HuH-7.5 (cell line): ENCODE results near the gene HSF2BP.
"Not testable (repeated sequence)": the region's sequence is repeated elsewhere in the genome, so short reads cannot be mapped to it uniquely, and the experiment has no call there.

Source experiments
- DNase-seq: peaks from one replicate; pipeline ENCODE4 v3.0.0; 2011; ENCODE audit warnings: low spot score

HSF2BP gene

DNA sequence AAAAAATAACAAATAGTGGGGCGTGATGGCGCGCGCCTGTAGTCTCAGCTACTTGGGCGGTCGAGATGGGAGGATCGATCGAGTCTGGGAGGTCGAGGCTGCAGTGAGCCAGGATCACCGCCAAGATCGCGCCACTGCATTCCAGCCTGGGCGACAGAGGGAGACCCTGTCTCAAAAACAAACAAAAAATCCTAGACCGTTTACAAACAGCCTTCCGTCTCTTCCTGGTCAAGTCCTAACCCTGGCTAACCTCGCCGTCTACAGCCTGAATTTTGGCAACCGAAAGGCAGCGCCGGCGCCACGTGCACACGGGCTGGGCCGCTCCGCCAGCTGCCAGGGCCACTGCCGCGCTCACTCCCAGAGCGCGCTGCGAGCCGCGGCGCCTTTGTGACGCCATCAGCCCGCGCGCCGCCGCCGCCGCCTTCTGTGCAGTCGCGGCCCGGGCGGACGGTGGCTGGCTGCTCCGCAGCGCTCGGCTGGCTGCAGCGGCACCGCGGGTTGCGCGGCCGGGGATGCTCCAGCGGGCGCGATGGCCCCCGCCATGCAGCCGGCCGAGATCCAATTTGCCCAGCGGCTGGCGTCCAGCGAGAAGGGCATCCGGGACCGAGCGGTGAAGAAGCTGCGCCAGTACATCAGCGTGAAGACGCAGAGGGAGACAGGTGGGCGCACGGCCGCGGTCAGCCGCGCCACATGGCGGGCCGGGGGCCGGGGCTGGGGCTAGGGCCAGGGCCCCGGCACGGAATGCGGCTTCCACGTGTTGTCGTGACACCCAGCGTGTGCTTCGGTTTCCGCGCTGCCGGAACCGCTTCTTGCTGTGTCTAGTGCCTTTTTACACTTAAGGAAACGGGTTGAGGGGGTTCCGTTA, at the start of gene HSF2BP, which contains the start of gene RRP1B:
HSF2BP (minus strand) TSS at position 353 of the 865 bp plus-strand sequence. CDS start 1,392 bp downstream, outside the sequence.
RRP1B (plus strand) TSS at position 425 of the 865 bp plus-strand sequence; CDS start at position 530, 105 bp downstream.
- DNase-seq = peak; percentile 78

DNA sequence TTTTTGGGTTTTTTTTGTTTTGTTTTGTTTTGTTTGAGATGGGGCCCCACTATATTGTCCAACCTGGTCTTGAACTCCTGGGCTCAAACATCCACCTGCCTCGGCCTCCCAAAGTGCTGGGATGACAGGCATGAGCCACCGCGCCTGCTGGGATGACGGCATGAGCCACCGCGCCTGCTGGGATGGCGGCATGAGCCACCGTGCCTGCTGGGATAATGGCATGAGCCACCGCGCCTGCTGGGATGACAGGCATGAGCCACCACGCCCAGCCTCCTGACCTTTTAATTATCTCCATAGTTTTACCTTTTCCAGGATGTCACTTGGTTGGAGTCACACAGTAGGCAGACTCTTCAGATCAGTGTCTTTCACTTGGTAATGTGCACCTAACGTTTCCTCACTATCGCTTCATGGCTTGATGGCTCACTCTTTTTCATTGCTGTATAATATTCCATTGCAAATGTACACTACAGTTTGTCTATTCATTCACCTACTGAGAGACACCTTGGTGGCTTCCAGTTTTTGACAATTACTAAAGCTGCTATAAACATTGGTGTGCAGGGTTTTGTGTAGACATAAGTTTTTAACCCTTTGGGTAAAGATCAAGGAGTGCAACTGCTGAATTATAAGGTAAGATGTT, 49.6 kb upstream of the HSF2BP start:
- DNase-seq = no peak

DNA sequence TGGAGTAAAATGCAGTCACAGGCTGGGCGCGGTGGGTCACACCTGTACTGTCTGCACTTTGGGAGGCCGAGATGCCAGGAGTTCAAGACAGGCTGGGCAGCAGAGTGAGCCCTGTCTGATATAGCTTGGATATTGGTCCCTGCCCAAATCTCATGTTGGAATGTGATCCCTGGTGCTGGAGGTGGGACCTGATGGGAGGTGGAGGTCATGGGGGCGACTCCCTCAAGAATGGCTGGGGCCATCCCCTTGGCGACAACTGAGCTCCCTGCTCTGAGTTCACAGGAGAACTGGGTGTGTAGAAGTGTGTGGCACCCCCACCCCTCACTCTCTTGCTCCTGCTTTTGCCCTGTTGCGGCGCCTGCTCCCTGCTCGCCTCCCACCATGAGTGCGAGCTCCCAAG, 48.2 kb upstream of the HSF2BP start:
- DNase-seq = no peak

DNA sequence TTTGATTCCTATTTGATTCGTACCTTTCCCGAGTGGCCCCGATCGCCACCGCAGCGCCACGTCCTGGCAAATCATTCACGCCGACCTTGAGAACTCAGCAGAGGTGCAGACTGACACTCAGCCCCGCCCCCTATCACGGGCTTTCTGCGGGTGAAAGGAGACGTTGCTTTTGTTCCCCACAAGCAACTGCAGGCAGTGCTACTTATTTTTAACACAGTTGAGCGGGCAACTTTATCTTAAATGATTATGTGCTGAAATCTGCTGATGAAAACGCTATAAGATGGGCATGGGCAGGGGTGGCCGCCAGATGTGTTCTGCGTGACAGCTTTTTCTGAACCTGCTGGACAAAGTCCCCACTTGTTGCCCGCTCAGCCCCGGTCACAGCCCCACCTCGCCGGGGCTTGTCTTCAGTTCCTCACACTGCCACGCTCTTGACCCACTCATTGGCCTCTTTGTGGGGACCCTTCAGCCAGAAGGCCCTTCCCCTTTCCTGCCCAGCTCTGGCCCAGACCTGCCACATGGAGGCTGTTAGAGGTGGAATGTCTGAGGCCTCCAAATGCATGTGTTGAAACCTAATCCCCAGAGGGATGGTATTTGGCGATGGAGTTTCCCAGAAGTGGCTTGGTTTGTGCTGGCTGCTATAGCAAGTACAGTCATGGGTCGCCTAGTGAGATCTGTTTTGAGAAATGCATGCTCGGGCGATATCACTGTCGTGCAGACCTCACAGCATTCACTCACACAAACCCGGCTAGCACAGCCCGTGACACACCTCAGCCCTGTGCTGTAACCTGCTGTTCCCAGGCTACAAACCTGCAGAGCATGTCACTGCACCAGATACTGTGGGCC, 44.0 kb upstream of the HSF2BP start:
- DNase-seq = no peak

DNA sequence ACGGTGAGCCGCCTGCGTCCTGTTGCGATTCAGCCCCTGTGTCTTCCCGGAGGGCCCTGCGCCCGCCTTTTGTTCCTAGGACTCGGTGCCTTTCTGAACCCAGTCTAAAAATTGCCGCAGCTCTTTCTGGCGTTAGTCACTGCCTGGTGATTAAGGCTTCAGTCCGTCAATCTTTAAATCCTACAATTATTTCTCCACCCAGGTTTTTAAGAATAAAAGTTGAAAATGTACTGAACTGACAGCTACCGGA, 43.4 kb upstream of the HSF2BP start:
- no peak for DNase-seq

DNA sequence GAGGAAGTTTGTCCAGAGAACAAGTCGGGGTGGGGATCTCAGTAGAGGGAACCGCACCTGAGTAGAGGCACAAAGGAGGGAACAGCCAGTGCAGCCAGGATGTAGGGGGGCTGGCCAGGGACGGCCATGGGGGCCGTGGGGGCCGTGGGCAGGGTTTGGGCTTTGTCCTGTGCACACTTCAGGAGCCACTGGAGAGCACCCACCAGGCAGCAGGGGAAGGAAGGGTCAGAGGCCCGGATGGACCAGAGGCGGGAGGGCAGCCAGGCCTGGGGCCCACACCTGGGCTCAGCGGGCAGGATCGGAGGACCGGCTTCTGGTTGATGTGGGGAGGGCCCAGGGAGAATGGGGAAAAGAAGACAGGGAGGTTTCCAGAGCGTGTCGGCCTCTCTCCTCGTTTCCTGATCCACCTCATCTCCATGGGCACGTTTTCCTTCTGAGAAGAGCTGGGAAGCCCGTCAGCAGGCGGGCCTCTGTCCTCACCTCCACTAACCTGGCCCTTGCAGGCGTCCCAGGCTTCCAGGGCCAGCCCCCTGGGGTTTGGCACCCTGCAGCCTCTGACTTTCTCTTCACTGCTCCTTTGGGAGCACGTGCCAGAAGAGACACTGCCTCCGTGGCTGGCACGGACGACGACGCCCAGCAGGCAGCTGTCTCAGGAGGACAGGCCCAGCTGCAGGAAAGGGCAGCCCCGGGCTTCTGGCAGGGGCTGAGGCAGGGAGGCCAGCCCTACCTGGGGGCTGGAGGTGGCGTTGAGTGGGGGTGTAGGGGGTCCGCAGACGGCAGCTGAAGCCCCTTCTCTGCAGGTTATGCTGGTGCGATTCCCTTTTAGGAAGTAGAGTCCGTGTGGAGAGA, 42.9 kb upstream of the HSF2BP start:
- no peak for DNase-seq

DNA sequence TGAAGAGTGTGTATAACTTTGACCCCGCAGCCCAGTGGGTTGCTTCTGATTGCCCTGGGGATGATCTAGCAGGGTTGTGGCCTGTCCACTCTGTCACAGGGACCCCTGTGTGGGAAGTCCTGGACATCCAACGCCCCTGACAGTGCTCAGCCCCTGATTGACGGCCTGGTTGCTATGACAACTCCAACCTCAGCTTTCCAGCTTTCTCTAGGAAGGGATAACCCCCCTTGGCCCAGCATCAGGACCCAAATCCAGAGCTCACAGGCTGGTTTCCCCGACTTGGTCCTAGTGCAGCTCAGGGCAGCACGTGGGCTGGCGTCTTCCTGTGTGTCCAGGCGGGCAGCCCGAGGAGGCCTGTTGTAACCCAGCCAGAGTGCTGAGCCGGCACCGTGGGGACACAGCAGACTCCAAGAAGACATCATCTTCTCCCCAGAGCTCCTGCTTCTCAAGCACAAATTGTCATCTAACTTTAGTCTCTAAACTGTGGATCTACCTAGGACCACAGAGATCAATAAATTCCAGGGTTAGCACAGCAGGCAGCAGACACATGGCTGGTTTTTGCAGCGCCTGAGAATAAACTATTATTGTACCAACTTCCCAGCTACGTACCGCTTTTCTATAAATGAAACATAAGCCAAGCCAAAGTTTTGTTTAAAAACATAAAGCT, 40.8 kb upstream of the HSF2BP start:
- DNase-seq = no peak

DNA sequence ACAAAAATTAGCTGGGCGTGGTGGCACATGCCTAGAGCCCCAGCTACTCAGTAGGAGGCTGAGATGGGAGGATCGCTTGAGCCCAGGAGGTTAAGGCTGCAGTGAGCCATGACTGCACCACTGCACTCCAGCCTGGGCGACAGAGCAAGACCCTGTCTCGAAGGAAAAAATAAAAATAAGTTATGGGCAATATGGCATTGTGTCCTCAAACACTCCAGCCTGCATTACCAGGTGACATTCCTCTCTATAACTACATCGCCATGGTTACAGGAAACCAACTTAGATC, 40.1 kb upstream of the HSF2BP start:
- DNase-seq = not testable (repeated sequence)

DNA sequence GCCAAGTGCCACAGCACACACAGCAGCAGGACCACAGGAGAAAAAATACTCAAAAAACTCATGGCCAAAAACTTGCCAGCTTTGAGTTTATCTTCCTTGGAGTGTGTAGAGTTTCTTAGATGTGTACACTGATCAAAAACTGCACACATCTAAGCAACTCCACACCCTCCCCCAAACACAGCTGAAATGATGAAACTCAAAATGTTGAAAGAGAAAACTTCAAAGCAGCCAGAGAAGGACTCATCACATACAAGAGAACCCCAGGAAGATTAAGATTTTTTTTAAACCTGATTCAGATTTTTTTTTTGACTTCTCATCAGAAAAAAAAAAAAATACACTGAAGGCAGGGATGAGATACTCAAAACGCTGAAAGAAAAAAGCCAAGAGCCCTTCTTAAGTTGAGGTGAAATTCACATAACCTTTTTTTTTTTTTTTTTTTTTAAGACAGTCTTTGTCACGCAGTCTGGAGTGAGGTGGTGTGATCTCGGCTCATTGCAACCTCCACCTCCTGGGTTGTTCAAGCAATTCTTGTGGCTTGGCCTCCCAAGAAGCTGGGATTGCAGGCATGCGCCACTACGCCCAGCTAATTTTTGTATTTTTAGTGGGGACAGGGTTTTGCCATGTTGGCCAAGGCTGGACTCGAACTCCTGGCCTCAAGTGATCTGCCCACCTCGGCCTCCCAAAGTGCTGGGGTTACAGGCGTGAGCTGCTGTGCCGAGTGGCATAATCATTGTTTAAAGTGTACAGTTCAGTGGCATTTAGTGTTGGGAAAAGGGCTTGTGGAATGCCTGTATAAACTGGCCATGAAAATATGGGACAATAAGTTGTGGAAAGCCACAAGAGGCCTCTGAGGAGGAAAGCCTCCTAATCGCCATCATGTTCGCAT, 38.7 kb upstream of the HSF2BP start:
- DNase-seq = no peak

DNA sequence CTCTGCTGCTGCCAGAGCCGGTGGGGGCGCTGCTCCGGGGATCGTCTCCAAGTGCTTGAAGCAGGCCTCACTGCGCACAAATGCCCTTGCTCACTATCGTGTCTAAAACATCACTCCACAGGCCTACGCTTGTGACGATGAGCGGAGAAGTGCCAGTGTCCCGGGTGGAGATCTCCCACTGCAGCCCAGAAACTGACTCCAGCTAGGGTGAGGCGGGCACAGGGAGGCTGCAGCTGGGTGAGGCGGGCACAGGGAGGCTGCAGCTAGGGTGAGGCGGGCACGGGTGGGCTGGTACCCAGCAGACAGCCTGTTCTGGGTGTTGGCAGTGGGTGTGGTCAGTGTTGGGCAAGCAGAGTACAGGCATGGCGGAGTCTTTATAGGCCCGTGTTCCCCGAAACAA, 36.9 kb upstream of the HSF2BP start:
- no peak for DNase-seq

DNA sequence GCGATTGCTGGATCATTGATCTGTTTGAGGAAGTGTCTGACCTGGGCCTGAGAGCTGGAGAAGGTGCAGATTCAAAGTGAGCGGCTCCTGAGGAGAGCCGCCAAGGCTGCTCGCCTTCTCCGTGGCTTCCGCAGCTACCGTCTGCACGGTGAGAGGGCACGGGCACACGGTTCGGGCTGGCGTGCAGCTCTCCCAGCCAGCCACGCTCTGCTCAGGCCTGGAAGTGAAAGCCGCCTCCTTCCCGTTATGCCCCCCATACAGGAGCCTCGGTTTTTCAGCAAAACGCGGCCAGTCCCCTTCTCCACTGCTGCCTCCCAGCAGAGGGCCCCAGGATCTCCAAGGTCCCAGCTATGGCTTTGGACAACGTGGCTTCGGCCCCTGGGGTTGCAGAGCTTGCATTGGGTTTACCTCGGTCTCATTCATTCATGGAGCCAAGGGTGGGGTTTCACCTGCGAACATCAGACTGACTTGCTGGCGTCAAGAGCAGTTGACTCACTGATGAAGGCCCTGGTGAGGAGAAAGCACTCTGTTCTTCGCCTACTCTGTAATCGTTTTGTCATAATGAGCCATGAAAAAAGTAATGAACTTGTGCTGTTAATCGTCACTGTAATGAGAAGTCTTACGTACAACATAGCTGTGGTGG, 35.3 kb upstream of the HSF2BP start:
- no peak for DNase-seq

DNA sequence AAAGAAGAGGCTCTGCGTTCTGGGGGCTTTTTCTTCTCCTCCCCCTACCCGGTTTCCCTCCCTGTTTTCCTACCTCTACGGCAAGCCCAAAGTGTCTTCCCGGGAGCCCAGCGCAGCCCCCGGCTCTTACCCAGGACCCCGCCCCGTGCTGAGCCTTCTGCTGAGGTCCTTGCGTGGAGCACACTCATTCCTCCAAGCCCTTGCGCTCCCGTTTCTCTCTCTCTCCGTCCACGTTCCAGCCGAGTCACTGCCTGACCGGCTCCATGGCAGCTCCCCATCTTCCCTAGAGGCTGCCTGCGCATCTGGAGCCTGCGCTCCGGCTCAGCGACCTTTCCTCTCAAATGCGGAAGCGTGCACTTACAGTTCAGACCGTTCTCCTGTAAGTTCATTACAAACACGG, 34.7 kb upstream of the HSF2BP start:
- no peak for DNase-seq

DNA sequence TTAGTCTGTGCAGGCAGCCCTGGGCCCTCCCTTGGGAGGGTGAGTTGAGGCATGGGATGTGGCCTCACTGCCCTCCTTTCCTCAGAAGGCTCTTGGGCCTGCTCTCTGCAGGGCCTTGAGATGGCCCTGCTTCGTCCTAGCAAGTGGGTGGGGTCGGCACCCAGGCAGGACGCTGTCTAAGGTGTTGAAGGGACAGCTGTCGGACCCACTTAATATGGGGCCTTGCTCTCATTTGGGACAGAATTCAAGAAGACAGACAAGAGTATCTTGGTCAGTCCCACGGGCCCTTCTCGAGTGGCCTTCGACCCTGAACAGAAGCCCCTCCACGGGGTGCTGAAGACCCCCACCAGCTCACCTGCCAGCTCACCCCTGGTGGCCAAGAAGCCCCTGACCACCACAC, 33.7 kb upstream of the HSF2BP start:
- DNase-seq = no peak

DNA sequence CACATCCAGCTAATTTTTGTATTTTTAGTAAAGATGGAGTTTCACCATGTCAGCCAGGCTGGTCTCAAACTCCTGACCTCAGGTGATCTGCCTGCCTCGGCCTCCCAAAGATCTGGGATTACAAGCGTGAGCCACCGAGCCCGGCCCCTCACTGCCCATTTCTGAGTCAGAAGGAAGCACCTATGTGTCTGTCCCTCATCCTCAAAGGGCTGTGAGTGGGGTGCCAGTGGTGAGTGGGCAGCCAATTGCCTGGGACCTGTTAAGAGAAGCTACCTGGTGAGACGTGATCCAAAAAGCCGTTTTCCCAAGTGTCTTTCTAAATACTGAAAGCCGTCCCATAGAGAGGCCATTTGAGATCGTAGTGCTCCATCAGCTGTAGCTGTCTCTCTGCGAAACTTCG, 32.5 kb upstream of the HSF2BP start:
- no peak for DNase-seq

DNA sequence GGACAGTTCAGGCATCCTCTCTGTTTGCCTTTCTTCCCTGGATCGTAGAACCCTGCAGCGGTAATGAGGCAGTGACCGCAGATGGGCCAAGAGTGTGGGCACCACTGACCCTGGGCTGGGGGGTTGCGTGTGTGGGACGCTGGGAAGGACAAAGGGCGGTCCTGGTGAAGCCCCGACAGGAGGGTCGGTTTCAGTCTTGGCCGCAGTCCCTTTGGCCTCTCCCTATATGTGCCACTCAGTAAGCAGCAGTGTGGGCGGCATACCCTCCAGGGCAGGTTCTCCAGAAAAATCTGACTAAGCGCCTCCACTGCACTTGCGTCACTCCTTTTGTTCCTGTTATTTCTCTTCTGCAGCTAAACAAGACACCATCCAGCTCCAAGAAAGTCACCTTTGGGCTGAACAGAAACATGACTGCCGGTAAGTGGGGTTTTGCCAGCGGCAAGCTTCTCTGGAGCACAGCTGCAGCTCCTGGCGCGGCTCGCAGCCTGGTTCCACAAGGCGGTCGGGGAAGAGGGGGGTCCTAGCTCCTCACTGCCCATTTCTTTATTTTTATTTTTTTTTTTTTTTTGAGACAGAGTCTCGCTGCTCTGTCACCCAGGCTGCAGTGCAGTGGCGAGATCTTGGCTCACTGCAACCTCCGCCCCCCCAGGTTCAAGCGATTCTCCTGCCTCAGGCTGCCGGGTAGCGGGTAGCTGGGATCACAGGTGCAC, 32.0 kb upstream of the HSF2BP start:
- DNase-seq = no peak

DNA sequence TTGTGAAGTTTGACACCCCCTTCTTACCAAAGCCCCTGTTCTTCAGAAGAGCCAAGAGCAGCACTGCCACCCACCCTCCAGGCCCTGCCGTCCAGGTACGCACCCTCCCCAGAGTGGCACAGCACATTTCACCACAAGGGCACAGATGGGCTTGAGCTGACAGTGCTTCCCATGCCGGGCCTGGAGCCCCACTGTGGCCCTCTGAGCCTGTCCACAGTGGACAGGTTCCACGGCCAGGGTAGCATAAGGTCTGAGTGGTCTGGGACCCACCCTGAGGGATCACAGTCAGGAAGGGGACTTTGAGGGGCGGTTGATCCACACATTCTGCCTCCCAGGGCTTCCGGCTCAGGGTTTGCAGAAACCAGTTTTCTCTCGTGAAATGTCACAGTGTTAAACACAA, 31.1 kb upstream of the HSF2BP start:
- DNase-seq = no peak

DNA sequence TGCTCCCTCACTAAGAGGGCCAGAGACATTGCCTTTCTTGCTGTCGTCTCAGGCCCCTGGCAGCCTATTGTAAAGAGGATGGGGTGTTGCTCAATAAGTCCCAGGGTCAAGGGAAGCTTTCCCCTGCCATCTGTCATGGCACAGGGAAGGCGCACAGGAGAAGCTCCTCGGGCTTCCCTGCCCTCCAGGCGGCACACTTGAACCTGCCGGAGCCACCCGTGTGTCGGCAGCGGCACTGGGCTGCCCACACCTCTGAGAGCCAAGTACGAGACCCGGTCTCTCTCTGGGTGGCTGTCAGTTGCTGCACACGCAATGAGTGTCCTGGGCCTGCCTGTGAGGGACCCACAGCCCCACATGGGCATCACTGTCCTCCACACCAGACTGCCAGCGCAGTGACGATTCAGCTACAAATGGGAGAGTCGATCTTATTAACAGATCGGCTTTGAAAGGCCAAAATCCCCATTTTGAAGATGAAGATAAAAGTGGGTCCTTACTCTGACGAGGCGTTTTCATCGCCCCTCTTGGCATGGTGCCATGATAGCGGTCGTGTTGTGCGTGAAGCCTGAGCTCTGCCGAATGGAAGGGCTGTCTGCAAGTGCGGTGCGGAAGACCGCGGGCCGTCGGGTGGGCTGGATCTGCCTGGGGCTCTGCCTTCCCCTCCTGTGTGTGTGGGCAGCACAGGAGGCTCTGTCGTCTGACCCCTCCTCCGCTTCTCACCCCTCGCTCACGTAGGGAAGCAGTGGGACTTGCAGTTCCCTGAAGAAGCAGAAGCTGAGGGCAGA, 30.5 kb upstream of the HSF2BP start:
- no peak for DNase-seq

DNA sequence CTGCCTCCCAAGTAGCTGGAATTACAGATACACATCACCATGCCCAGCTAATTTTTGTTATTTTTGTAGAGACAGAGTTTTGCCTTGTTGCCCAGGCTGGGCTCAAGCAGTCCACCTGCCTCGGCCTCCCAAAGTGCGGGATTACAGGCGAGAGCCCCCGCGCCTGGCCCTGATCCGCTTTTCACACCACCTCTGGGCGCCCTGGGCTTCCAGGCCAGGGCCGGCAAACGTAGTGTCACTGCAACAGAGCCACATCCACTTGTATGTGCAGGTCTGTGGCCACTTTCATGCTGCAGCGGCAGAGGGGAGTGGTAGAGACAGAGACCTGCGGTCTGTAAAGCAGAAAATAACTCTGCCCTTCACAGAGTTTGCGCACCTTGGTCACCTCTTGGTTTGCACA, 29.6 kb upstream of the HSF2BP start:
- no peak for DNase-seq
